Measurements from ENCODE around the gene PML.

DNA sequence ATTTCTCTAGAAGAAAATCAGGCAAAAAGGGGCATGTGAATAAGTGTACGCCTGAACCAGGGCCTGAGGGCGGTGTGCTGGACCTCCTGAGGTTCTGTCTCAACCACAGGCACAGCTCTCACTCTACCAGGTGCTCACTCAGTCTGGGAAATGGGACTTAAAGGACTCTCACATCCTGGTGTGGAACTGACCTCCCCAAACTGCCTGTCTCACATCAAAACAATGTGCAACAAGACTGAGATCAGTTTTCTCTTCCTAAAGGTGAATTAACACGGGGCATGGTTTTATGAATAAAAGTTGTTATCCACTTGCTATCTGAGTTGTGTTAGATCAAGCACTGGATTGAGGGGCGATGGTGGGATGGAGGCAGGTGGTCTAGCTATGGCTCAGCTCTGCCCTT is 7.3 kb upstream of the PML start:
- TF ChIP-seq, protein P1, sequence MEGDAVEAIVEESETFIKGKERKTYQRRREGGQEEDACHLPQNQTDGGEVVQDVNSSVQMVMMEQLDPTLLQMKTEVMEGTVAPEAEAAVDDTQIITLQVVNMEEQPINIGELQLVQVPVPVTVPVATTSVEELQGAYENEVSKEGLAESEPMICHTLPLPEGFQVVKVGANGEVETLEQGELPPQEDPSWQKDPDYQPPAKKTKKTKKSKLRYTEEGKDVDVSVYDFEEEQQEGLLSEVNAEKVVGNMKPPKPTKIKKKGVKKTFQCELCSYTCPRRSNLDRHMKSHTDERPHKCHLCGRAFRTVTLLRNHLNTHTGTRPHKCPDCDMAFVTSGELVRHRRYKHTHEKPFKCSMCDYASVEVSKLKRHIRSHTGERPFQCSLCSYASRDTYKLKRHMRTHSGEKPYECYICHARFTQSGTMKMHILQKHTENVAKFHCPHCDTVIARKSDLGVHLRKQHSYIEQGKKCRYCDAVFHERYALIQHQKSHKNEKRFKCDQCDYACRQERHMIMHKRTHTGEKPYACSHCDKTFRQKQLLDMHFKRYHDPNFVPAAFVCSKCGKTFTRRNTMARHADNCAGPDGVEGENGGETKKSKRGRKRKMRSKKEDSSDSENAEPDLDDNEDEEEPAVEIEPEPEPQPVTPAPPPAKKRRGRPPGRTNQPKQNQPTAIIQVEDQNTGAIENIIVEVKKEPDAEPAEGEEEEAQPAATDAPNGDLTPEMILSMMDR (IDR thresholded peaks at IDR 0.05) = no peak
- TF ChIP-seq, protein P2, sequence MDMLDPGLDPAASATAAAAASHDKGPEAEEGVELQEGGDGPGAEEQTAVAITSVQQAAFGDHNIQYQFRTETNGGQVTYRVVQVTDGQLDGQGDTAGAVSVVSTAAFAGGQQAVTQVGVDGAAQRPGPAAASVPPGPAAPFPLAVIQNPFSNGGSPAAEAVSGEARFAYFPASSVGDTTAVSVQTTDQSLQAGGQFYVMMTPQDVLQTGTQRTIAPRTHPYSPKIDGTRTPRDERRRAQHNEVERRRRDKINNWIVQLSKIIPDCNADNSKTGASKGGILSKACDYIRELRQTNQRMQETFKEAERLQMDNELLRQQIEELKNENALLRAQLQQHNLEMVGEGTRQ (IDR thresholded peaks at IDR 0.05; ENCODE audit: borderline replicate concordance, low read depth, low read length) = no peak
- TF ChIP-seq MXI1 (IDR thresholded peaks at IDR 0.05; ENCODE audit: low read depth, low read length) (no peak), POLR2AphosphoS5 (IDR thresholded peaks at IDR 0.05; ENCODE audit: low read depth, low read length) (no peak), CHD2 (IDR thresholded peaks at IDR 0.05; ENCODE audit: low read length, partially characterized antibody) (no peak), TCF12 (IDR thresholded peaks at IDR 0.05) (no peak), EZH2phosphoT487 (IDR thresholded peaks at IDR 0.05; ENCODE audit: borderline replicate concordance, low read depth) (no peak), SMC3 (IDR thresholded peaks at IDR 0.05; ENCODE audit: low read depth, low read length) (no peak), YY1 (IDR thresholded peaks at IDR 0.05; ENCODE audit: low read depth) (no peak), RFX5 (IDR thresholded peaks at IDR 0.05; ENCODE audit: low read length) (no peak), GABPA (IDR thresholded peaks at IDR 0.05; ENCODE audit: low read depth) (no peak)
